Esophagus muscularis mucosa (tissue), 4 donors: Measurements from ENCODE around the gene ZNF516.

Experiments
- EP300 ChIP-seq: sonication (generic); formaldehyde crosslinking; IDR thresholded peaks from one replicate; pipeline ENCODE4 v1.6.1; 2017; ENCODE audit warnings: antibody characterized with exemption
- POLR2A ChIP-seq: fragments of 450-650 bp; IDR thresholded peaks from one replicate; pipeline ENCODE4 v1.6.1; 2017; ENCODE audit warnings: antibody characterized with exemption, moderate library complexity, mild to moderate bottlenecking, low read depth
- TF ChIP-seq, protein P1 (sequence below), 3 experiments: fragments of 200-600 bp in 2 of 3; fragments of 450-650 bp in 1 of 3; sonication (generic) in 2 of 3; IDR thresholded peaks; one replicate each; pipeline ENCODE4 v1.5.1; 2017 to 2019; ENCODE audit warnings: antibody characterized with exemption in 3 of 3, mild to moderate bottlenecking in 2 of 3, moderate library complexity in 1 of 3

DNA sequence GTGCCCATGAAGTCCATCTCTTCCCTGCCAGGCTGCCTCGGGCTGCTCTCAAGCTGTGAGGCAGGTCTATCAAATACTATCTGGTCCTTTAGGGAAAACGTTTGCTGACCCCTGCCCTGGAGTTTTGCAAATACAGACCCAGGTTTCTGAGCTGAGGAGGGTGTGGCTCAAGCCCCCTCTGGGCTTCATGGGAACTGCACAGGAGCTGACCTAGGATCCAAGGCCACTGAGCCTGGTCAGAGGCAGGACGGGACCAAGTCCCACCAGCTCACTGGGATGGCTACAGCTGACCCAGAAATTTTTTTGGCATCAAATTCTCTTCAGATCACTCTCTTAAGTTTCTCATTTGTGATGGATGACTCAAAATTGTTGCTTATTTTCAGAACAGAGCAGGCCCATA is 14.1 kb downstream of the ZNF516 start:
- TF ChIP-seq EP300: no peak
- TF ChIP-seq, protein P1, sequence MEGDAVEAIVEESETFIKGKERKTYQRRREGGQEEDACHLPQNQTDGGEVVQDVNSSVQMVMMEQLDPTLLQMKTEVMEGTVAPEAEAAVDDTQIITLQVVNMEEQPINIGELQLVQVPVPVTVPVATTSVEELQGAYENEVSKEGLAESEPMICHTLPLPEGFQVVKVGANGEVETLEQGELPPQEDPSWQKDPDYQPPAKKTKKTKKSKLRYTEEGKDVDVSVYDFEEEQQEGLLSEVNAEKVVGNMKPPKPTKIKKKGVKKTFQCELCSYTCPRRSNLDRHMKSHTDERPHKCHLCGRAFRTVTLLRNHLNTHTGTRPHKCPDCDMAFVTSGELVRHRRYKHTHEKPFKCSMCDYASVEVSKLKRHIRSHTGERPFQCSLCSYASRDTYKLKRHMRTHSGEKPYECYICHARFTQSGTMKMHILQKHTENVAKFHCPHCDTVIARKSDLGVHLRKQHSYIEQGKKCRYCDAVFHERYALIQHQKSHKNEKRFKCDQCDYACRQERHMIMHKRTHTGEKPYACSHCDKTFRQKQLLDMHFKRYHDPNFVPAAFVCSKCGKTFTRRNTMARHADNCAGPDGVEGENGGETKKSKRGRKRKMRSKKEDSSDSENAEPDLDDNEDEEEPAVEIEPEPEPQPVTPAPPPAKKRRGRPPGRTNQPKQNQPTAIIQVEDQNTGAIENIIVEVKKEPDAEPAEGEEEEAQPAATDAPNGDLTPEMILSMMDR (IDR thresholded peaks at IDR 0.05): no peak
- TF ChIP-seq POLR2A: no peak
